Activated CD4-positive, alpha-beta T cell treated with anti-CD3 and anti-CD28 coated beads for 4 hours (primary cell): Measurements from ENCODE around the gene SMAD6.

ENCODE experiments used
- DNase-seq, 2 donors: peaks; one replicate each; pipeline ENCODE4 v3.0.0-alpha.2; 2020

SMAD6 gene

DNA sequence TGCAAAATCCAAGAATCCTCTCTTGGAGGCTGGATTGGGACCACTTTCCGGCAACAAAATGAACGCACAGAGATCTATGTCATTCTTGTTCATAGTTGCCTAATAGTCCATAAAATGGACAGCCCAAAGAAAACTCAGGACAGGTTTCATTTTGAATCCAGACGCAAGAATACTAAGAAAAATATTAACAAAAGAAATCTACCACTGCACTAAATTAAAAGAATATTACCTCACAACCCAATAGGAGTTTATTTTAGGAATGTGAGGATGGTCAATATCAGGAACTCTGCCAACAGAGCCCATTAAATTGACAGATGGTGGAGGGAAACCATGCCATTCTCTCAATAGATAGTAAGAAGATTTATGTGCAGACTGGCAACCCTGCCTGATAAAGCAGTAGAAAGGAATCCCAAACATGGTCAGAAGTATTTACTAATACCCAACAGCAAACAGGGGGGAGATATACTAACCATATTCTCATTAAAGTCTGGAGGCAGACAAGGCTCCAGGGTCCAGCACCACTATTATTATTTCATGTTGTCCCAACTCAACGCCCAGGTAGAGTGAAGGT, 127.6 kb downstream of the SMAD6 start:
- no peak for DNase-seq

DNA sequence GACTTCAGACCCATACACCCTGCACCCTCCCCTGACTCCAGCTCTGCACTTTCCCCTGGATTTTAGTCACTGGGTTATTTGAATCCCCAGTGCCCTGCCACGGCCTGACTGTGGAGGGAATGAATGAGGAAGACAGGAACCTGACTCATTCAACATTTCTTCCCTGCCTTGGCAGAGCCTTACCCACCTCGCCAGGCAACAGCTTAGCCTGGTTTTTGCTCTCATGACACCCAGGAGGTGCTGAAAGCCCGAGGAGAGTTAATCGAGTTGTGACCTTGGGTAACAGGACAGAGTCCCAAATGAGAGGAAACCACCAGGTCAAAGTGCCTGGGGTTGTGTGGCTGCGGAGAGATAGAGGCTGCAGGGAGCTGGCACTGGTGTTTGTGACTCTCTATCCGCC, 128.3 kb downstream of the SMAD6 start:
- no peak for DNase-seq

DNA sequence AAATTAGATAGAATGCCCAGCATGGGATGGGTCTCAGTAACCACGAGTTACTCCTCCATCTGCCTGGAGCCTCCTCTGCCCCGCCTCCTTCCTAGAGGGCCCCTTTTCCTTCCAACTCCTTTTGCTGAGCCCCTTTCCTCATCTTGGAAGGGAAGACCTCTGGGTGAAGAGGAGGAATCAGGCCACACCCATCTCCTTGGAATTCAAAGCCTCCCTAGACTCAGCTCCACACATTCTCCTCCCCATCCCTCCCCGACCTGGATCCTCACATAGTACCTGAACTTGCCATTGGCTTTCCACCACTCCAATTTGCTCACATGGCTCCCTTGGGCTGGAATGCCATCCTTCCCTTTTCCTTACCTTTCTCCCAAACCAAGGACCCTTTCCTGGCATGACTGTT, 128.8 kb downstream of the SMAD6 start:
- DNase-seq = no peak

DNA sequence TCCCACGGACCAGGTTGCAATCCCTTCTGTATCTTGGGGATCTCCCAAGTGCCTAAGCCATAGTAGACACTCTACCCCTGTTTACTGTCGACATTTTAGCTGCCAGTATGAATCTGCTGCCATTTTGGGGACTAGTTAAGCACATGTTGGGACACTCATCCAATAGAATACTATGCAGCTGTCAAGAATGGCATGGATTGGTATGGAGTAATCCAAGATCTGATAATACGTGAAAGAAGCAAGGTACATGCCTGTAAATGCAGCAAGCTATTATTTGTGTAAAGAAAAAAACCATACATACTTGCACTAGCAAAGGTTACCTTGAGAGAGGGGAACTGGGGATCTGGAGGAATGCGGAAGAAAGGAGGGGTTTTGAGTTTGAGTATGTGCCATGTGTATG, 129.3 kb downstream of the SMAD6 start:
- DNase-seq = no peak

DNA sequence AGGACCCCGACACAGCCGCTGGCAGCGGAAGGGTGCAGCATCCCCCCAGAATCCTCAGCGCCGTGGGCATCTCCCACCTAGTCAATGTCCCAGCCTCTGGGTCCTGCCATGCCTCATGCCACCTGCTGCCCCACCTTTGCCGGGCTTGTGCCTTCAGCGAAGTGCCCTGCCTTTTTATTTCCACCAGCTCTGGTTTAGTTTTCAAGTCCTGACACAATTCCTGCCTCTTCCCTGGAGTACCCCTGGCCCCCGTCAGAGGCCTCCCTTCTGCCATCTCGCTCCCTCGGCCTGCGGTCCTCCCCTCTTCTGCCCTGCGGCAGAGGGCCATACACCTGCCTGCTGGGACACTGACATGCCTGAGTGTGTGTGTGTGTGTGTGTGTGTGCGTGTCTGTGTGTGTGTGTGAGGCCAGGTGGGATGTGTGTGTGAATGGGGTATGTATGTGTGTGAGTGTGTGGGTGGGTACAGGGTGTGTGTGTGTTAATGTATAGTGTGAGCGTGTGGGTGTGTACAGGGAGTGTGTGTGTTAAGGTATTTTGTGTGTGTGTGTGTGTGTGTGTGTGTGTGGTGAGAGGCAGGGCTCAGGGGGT, 129.9 kb downstream of the SMAD6 start:
- no peak for DNase-seq
